NT2/D1 (cell line): ENCODE data around the gene RBFOX2.

Source experiments
- SUZ12 ChIP-seq: IDR thresholded peaks from 2 replicates; pipeline ENCODE4 v1.6.1; 2011; ENCODE audit not compliant: insufficient read length, insufficient read depth; ENCODE audit errors: extremely low read depth
- YY1 ChIP-seq: IDR thresholded peaks from 2 replicates; pipeline ENCODE4 v1.6.1; 2011; ENCODE audit not compliant: insufficient read length, insufficient read depth
- ZNF274 ChIP-seq: IDR thresholded peaks from 2 replicates; pipeline ENCODE4 v1.6.1; 2011; ENCODE audit warnings: mild to moderate bottlenecking, low read depth, low read length

GRCh38 chr22:35726933-35727332, 301.7 kb downstream of the RBFOX2 start:
- TF ChIP-seq ZNF274 (no peak), SUZ12 (no peak), YY1 (no peak)
